Lower leg skin (tissue), 4 donors: Measurements from ENCODE around the gene AGER. TPM values are rescaled to one million over a fixed set of nuclear protein-coding genes. Genes with fewer than 3 reads are reported as not detected.
"Not testable (repeated sequence)": the region's sequence is repeated elsewhere in the genome, so short reads cannot be mapped to it uniquely, and the experiment has no call there.

Experiments used
- DNase-seq, 2 donors: peaks; one replicate each; pipeline ENCODE4 v3.0.0-alpha.2; 2019; ENCODE audit warnings: low spot score in 2 of 2
- H3K4me3 ChIP-seq: fragments of 200-600 bp; sonication (generic); 2 replicates; pipeline ENCODE4 v1.5.1; 2017; ENCODE audit warnings: mild to moderate bottlenecking, low read depth; ENCODE audit not compliant: poor library complexity, severe bottlenecking
- CTCF ChIP-seq, 3 donors: fragments of 450-650 bp; IDR thresholded peaks; one replicate each; pipeline ENCODE4 v1.5.1; 2016; ENCODE audit warnings: antibody characterized with exemption in 3 of 3, mild to moderate bottlenecking in 3 of 3, moderate library complexity in 2 of 3
- POLR2A ChIP-seq, 2 donors: fragments of 450-650 bp; IDR thresholded peaks; one replicate each; pipeline ENCODE4 v1.6.1; 2016 to 2017; ENCODE audit warnings: antibody characterized with exemption in 2 of 2, mild to moderate bottlenecking in 1 of 2, moderate library complexity in 1 of 2
- WGBS, 2 donors: methylation state at CpG; one replicate each; pipeline ENCODE4 v1.1.5; 2018; 5-methylcytosine and 5-hydroxymethylcytosine counted together
- intact Hi-C: fragments of 100-400 bp; cut with DNase I; formaldehyde crosslinking; loops from one replicate; pipeline ENCODE4 v1.15.0; 2023; ENCODE audit warnings: low total_unique reads
- total RNA-seq, 4 donors: library from RNA; depleted of rRNA; stranded (reverse); fragments of >200 nt; gene quantifications; one replicate each; pipeline ENCODE4 v1.1.0, GENCODE V29; 2016

Gene AGER
- total RNA-seq, 4 donors from 2014 or later = 0.56 to 4.1 (median 2.3) TPM

- no peak overlapping the region for H3K4me3 ChIP-seq
- no peak for DNase-seq
- no peak for TF ChIP-seq CTCF (IDR thresholded peaks at IDR 0.05)
- no peak for TF ChIP-seq POLR2A (IDR thresholded peaks at IDR 0.05)
- 55 to 61% methylated on average over 4 of the region's 4 CpGs for WGBS, 2 donors
- intact Hi-C loops = no loop called here
Observed at GRCh38 chr6:32146687-32147086, 37.4 kb downstream of the AGER start.

GRCh38 chr6:32146287-32146686 is 37.8 kb downstream of the AGER start:
- no peak overlapping the region for H3K4me3 ChIP-seq
- WGBS, 2 donors = 82 to 90% methylated on average over 1 of the region's 1 CpG
- no peak for TF ChIP-seq POLR2A (IDR thresholded peaks at IDR 0.05)
- TF ChIP-seq CTCF (IDR thresholded peaks at IDR 0.05) = no peak
- DNase-seq = no peak
- intact Hi-C loops = no loop called here

GRCh38 chr6:32144238-32144637 is 39.8 kb downstream of the AGER start:
- H3K4me3 ChIP-seq, intact Hi-C loops, DNase-seq: not testable (repeated sequence)
- WGBS, 2 donors = 81 to 83% methylated on average over 7 of the region's 7 CpGs

GRCh38 chr6:32140420-32141046 is 43.5 kb downstream of the AGER start:
- WGBS, 2 donors = 88% methylated on average over 5 of the region's 5 CpGs
- TF ChIP-seq POLR2A (IDR thresholded peaks at IDR 0.05) = no peak
- no peak for TF ChIP-seq CTCF (IDR thresholded peaks at IDR 0.05)
- no peak for DNase-seq
- H3K4me3 ChIP-seq = no peak overlapping the region
- intact Hi-C loops = no loop called here

GRCh38 chr6:32139590-32139989 is 44.5 kb downstream of the AGER start:
- intact Hi-C loops = no loop called here
- 63 to 66% methylated on average over 5 of the region's 5 CpGs for WGBS, 2 donors
- H3K4me3 ChIP-seq = no peak overlapping the region
- DNase-seq = no peak
- TF ChIP-seq POLR2A (IDR thresholded peaks at IDR 0.05) = no peak
- no peak for TF ChIP-seq CTCF (IDR thresholded peaks at IDR 0.05)

GRCh38 chr6:32137454-32137853 is 46.6 kb downstream of the AGER start:
- TF ChIP-seq POLR2A (IDR thresholded peaks at IDR 0.05) (no peak), CTCF (IDR thresholded peaks at IDR 0.05) (no peak)
- no peak for DNase-seq
- no peak overlapping the region for H3K4me3 ChIP-seq
- intact Hi-C loops = no loop called here
